ENCODE data around the gene CIDEB.
A peak's percentile ranks its signal among the peaks of the same experiment; 100 is the strongest.
"Not testable (repeated sequence)": the region's sequence is repeated elsewhere in the genome, so short reads cannot be mapped to it uniquely, and the experiment has no call there.

Gene CIDEB

GRCh38 chr14:24307575-24308341 lies at the start of gene CIDEB:
CIDEB (minus strand) TSS chr14:24307977; CDS start chr14:24307858, 119 bp downstream.
- peak; percentile 79 for DNase-seq

GRCh38 chr14:24356208-24356607 lies 48.4 kb upstream of the CIDEB start:
- no peak for DNase-seq

GRCh38 chr14:24355009-24355408 lies 47.2 kb upstream of the CIDEB start:
- no peak for DNase-seq

GRCh38 chr14:24354482-24354825 lies 46.7 kb upstream of the CIDEB start:
- not testable (repeated sequence) for DNase-seq

- DNase-seq = no peak
These were observed 46.0 kb upstream of the CIDEB start for GRCh38 chr14:24353559-24354481.

- no peak for DNase-seq
These were observed 43.7 kb upstream of the CIDEB start for GRCh38 chr14:24351517-24351916.

- DNase-seq = no peak
These were observed 42.0 kb upstream of the CIDEB start for GRCh38 chr14:24349742-24350141.

- DNase-seq = no peak
These were observed 40.4 kb upstream of the CIDEB start for GRCh38 chr14:24348186-24348585.

- no peak for DNase-seq
These were observed 39.4 kb upstream of the CIDEB start for GRCh38 chr14:24347134-24347533.

- no peak for DNase-seq
These were observed 36.3 kb upstream of the CIDEB start for GRCh38 chr14:24343795-24344660.

GRCh38 chr14:24342889-24343288 lies 35.1 kb upstream of the CIDEB start:
- no peak for DNase-seq

- no peak for DNase-seq
These were observed 32.8 kb upstream of the CIDEB start for GRCh38 chr14:24340606-24341005.

- peak; percentile 85 for DNase-seq
These were observed 31.7 kb upstream of the CIDEB start, which contains the start of gene RIPK3 for GRCh38 chr14:24339284-24340151. RIPK3 (minus strand) TSS chr14:24339991; CDS start chr14:24339826, 165 bp downstream.

GRCh38 chr14:24338843-24339242 lies 31.1 kb upstream of the CIDEB start:
- DNase-seq = no peak

- no peak for DNase-seq
These were observed 30.0 kb upstream of the CIDEB start for GRCh38 chr14:24337824-24338175.

GRCh38 chr14:24337144-24337823 lies 29.5 kb upstream of the CIDEB start:
- DNase-seq = no peak

GRCh38 chr14:24335461-24336171 lies 27.8 kb upstream of the CIDEB start:
- DNase-seq = no peak

GRCh38 chr14:24334431-24335291 lies 26.9 kb upstream of the CIDEB start, which contains the start of gene ADCY4:
ADCY4 (minus strand) TSS chr14:24335071; CDS start chr14:24334652, 419 bp downstream.
- peak; percentile 73 for DNase-seq

GRCh38 chr14:24332268-24332993 lies 24.7 kb upstream of the CIDEB start:
- peak; percentile 87 for DNase-seq
